Suprapubic skin (tissue), 4 donors: ENCODE results near the gene HIBCH.

Source experiments
- EP300 ChIP-seq: sonication (generic); formaldehyde crosslinking; IDR thresholded peaks from one replicate; pipeline ENCODE4 v1.6.1; 2017; ENCODE audit warnings: antibody characterized with exemption
- POLR2A ChIP-seq, 2 donors: fragments of 450-650 bp; IDR thresholded peaks; one replicate each; pipeline ENCODE4 v1.6.1; 2017; ENCODE audit warnings: antibody characterized with exemption in 2 of 2, mild to moderate bottlenecking in 2 of 2, moderate library complexity in 2 of 2
- POLR2AphosphoS5 ChIP-seq, 3 donors: sonication (generic); formaldehyde crosslinking; IDR thresholded peaks; one replicate each; pipeline ENCODE4 v1.6.1; 2017; ENCODE audit warnings: antibody characterized with exemption in 3 of 3
- TF ChIP-seq, protein P1 (sequence below), 2 donors: fragments of 200-600 bp in 1 of 2; fragments of 450-650 bp in 1 of 2; sonication (generic) in 1 of 2; IDR thresholded peaks; one replicate each; pipeline ENCODE4 v1.5.1; 2016 to 2019; ENCODE audit warnings: antibody characterized with exemption in 2 of 2, mild to moderate bottlenecking in 1 of 2, moderate library complexity in 1 of 2

GRCh38 chr2:190182071-190182524 lies 137.5 kb downstream of the HIBCH start:
- TF ChIP-seq, protein P1, sequence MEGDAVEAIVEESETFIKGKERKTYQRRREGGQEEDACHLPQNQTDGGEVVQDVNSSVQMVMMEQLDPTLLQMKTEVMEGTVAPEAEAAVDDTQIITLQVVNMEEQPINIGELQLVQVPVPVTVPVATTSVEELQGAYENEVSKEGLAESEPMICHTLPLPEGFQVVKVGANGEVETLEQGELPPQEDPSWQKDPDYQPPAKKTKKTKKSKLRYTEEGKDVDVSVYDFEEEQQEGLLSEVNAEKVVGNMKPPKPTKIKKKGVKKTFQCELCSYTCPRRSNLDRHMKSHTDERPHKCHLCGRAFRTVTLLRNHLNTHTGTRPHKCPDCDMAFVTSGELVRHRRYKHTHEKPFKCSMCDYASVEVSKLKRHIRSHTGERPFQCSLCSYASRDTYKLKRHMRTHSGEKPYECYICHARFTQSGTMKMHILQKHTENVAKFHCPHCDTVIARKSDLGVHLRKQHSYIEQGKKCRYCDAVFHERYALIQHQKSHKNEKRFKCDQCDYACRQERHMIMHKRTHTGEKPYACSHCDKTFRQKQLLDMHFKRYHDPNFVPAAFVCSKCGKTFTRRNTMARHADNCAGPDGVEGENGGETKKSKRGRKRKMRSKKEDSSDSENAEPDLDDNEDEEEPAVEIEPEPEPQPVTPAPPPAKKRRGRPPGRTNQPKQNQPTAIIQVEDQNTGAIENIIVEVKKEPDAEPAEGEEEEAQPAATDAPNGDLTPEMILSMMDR (IDR thresholded peaks at IDR 0.05): no peak
- TF ChIP-seq POLR2AphosphoS5 (IDR thresholded peaks at IDR 0.05): no peak
- TF ChIP-seq EP300: no peak
- TF ChIP-seq POLR2A (IDR thresholded peaks at IDR 0.05): no peak
